T-helper 2 cell treated with Interferon-gamma antibody and Interleukin-4, amounts not matched to agents 100 ng/mL and 5 ng/mL, for 36 hours (primary cell): ENCODE data around the gene ERN2. TPM values are rescaled to one million over a fixed set of nuclear protein-coding genes. Genes with fewer than 3 reads are reported as not detected.

Experiments
- intact Hi-C: fragments of 100-400 bp; cut with micrococcal nuclease; formaldehyde crosslinking; loops from one replicate; pipeline ENCODE4 v1.15.1; 2023
- total RNA-seq: library from RNA; stranded (reverse); gene quantifications from 2 replicates; pipeline ENCODE4 v1.2.3, GENCODE V29; 2022

ERN2 gene
- total RNA-seq, 1 donor from 2014 or later, result not detected

GRCh38 chr16:23689442-23690187 lies 23.4 kb downstream of the ERN2 start:
- intact Hi-C loops, result no loop called here

DNA sequence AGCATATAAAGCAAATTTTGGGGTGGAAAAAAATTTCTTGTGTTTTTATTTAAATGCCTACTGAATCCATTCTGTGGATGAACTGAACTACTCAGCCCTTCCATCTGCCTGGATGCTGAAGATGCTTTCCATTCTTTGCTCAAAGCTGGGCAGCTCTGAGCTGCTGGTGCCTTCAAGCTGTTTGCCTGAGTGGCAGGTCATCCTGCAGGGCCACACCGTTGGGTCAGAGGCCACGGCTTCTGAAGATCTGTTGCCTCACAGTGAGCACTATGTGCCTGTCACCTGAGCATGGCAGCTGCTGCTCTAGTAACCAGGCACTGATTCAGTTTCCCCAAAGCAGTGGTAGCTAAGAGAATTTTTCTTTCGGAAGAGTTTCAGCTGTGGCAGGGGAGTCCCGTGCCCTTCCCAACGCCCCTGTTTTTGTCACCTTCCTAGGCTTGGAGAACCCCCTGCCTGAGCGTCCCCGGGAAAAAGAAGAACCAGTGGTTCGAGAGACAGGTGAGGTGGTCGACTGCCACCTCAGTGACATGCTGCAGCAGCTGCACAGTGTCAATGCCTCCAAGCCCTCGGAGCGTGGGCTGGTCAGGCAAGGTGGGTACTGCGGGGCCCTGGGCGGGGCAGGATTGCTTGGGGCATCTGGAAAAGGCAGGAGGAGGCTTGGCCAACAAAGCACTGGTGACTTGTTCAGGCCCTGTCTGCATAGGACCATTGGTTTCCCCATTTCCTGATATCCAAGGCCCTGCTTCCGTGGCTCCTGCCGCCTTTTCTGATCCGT lies 25.8 kb downstream of the ERN2 start:
- intact Hi-C loops, result no loop called here

DNA sequence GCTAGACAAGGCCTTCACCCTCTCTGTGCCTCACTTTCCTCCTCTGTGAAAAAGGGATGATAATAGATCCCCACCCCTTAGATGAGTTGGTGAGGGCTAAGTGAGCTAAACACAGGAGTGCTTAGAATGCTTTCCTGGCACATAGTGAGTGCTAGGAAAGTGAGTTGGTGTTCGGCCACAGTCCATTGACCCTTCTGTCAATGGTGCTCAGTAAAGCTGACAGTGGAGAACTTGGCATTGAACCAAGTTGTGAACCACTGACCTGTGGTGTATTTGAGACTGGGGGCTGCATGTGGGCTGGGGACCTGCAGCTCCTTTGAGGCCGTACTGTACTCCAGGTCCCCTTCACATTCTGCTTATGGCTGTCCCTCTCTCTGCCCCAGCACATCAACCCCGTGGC lies 29.5 kb downstream of the ERN2 start:
- intact Hi-C loops, result no loop called here

DNA sequence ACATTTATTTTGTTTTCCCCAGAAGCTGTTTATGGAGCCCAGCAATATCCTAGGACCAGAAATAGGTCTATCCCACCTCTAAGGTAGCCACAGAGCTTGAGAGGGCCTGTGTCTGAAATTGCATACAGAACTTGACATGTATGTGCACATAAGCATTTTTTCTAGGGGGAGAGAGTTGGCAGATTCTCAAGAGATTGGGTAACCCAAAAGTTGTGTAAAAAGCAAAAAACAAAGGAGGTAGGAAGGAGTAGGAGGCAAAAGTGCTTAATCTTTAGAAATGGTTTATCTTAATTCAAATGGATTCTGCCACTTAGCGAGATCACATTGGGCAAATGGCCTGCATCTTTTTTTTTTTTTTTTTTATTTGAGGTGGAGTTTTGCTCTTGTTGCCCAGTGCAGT lies 30.8 kb downstream of the ERN2 start:
- intact Hi-C loops, result no loop called here

GRCh38 chr16:23679986-23680336 lies 33.1 kb downstream of the ERN2 start:
- intact Hi-C loops, result loop anchor here (5.0 to 10.0 kb wide), 3 partner anchors 83 to 228 kb away; partner anchors contain the start of genes COG7, NDUFAB1 and PRKCB

DNA sequence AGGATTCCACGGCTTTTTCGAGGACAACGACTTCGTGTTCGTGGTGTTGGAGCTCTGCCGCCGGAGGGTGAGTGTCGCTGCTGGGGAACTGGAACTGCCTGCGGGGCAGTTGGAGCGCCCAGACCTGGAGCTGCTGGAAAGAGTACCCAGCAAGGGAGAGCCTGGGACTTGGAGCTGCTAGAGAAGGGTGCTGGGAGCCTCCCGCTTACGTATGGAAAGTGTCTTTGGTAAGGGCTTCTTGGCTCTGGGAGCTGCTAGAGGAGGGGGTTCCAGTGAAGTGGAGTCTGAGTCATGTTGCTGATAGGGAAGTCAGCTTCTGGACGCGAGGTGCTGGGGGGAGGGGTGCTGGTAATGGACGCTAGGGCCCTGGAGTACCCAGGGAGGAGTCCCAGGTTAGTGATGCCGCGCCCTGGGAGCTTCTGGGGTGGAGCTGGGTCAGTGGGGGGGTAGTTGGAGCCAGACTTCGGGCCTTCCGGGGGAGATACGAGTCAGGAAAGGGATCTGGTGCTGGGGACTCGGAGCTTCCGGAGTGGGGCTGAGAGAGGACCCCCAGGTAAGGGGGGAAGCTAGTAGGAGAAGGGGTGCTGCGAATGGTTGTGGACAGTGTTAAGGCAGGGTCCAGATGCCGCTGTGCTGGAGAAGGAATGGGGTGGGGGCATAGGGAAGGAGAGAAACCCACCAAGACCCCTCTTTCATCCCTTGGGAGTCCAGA lies 33.6 kb downstream of the ERN2 start:
- intact Hi-C loops, result loop anchor here (5.0 to 10.0 kb wide), 3 partner anchors 82 to 227 kb away; partner anchors contain the start of genes COG7, NDUFAB1 and PRKCB

- intact Hi-C loops, result loop anchor here (1.0 to 10.0 kb wide), 5 partner anchors 37 to 226 kb away; partner anchors contain the start of genes COG7, DCTN5, EARS2 and NDUFAB1
Measured at GRCh38 chr16:23678430-23679273, 34.4 kb downstream of the ERN2 start, which contains the start of gene PLK1. Gene PLK1, plus strand, starts transcription at chr16:23678889. Its CDS starts 44 bp downstream, at chr16:23678933.

DNA sequence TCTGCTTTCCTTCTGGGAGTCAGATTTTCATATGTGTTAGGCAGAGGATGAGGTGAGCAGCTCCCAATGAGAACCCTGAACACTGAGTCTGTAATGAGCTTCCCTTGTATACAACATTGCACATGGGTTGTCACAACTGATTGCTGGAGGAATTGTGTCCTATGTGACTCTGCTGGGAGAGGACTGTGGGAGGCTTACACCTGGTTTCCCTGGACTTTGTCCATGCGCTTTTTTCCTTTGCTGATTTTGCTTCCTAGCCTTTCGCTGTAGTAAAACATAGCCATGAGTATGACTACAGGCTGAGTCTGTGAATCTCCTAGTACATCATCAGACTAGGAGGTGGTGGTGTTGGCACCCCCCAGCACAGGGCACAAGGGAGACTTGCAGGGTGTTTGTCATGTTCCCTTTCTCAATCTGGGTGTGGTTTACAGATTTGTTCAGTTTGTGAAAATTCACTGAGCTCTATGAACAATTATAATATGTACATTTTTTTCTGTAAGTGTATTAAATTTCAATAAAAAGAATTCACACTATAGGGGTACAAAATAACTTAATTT lies 36.0 kb downstream of the ERN2 start:
- intact Hi-C loops, result loop anchor here (5.0 to 10.0 kb wide), 3 partner anchors 80 to 225 kb away; partner anchors contain the start of genes COG7, NDUFAB1 and PRKCB

GRCh38 chr16:23673971-23674614 lies 38.9 kb downstream of the ERN2 start:
- intact Hi-C loops, result loop anchor here (10.0 kb wide), 1 partner anchor 161 kb away; the partner anchor contains the start of gene PRKCB

- intact Hi-C loops, result loop anchor here (10.0 kb wide), 1 partner anchor 165 kb away; the partner anchor contains the start of gene PRKCB
Measured at GRCh38 chr16:23670137-23670776, 42.8 kb downstream of the ERN2 start.

DNA sequence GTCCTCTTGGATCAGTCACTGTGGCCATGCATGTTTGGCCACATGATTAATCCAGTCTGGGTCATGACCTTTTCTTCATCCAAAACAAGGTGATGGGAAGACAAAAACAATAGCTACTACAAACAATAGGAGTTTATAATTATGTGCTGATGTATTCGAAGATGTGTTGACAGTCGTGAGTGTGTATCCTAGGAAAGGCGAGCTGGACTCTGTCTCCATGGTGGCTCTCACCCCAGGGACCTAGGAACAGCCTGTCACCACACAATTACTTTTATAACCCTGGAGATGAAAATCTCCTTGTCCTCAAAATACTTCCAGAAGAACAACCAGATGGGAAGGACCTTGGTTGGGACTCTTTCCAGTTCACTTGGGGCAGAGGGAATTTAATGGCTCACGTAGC lies 44.1 kb downstream of the ERN2 start:
- intact Hi-C loops, result no loop called here

DNA sequence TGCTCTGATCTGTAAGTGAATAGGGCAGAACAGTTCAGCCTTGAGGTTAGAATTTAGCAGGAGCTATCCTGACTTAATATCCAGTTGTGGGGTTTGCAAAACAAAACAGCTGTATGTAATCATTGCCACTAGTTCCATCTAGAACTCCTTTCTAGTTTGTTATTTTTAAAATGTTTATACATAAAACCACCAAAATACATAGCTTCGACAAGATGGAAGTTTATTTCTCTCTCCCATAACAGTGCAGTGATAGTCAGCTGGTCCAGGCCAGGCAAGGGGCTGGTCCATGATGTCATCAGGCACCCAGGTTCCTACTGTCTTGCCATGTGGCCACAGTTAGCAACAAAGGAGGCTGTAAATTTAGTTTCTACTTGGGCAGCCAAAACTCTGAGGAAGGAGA lies 44.8 kb downstream of the ERN2 start:
- intact Hi-C loops, result no loop called here

DNA sequence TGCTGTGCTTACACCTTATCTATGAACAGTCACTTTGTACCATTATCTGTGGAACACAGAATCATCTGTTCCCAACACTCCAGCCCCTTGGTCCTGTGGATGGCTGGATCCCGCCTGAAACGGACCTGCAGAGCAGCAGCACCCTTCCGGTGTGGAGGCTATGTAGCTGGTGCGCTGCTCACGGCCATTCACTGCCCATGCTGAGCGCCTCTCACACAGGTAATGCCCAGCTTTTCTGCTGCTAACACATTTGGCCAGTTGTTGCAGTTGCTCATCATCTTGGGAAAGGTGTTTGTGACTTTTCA lies 45.7 kb downstream of the ERN2 start:
- intact Hi-C loops, result no loop called here

GRCh38 chr16:23666571-23667354 lies 46.3 kb downstream of the ERN2 start:
- intact Hi-C loops, result no loop called here

- intact Hi-C loops, result no loop called here
Measured at GRCh38 chr16:23663918-23664317, 49.1 kb downstream of the ERN2 start.

DNA sequence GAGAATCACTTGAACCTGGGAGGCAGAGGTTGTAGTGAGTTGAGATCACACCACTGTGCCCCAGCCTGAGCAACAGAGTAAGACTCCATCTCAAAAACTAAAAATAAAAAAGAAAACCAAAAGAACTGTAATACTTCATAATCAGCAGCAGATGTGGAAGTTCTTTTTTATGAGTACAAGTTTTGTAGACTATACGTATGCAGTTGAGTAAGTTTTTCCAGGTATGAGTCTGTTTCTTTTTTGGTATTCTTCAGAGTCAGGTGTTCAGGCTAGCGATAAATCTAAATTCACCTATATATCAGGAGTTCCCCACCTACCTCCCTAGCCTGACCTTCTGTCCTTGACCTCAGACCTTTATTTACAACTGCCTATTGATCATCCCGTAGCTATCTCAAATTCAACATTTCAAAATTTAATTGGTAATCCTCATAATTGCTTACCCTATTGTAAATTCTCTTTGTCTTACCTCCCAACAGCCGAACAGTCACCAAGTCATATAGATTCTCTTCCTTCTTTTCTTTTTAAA lies 61.0 kb downstream of the ERN2 start:
- intact Hi-C loops, result no loop called here

DNA sequence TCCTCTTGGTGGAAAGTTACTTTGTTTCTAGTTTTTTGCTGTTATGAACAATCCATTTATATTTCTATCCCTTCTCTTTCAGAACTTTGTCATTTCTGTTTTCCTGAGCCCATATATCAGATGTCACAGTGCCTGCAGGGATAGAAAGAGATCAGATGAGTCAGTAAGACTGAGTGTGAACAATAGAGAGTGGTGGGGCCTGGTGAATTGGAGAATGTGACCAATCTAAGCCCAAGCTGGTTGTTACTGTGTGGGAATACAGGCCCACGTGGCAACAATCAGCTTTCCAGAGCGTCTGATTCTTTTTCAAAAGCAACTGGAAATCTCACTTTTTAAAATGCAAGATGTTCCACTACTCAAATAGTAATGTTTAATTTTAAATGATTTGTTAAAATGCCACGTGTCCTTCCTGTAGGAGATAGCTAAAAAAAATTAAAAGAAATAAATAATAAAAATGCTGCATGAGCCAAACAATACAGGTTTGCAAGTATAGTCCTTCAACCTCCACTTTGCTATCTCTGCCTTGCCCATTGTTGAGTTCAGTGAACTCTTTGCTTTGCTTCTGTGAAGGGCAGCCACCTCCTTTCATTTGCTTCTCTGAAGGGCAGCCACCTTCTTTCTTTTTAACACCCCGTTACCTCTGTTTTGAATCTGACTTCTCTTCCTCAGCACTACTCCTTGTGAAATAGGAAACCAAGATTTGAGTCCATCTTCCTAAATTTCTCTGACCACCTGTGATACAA lies 62.2 kb downstream of the ERN2 start:
- intact Hi-C loops, result no loop called here
